ENCODE results near the gene HASPIN. TPM values are rescaled to one million over a fixed set of nuclear protein-coding genes. Genes with fewer than 3 reads are reported as not detected.

HASPIN gene
- total and polyA plus RNA-seq, 2 of the 8 experiments (the other 6 are each of a cell fraction or from before 2014, with no cell fraction given) = 7.8 to 29.5 TPM

DNA sequence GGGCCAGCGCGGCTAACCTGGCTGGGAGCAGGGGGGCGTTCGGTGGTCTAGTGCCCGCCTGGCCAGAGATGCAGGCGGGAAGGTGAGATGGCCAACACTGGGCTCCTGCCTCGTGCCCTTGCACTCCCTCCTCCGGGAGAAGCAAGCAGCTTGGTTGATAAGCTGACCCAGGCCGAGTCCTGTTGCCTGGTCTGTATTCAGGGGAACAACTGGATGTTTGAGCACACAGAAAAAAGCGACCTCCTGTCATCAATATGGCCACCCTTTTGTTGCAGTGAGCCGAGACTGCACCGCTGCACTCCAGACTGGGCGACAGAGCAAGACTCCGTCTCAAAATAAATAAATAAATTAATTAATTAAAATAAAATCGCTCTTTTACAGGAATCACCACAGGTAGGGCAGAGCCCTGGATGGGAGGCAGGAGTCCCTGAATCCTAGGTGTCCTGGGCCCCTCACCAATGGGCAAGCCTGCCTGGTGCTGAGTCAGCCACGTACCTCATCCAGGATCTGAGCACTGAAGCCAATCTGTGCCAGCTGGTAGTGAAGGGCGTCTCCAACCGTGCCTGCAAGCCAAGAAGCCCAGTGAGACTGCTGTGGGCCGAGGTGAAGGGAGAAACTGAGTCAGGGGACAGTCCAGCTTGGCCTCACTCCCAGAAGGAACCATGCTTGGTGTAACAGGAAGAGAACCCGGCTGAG is 31.8 kb downstream of the HASPIN start (continued):
- TF ChIP-seq RAD21 (IDR thresholded peaks at IDR 0.05 in 1 of 2, conservative IDR thresholded peaks at IDR 0.05 in 1 of 2; ENCODE audit: low read depth in 2 of 2, low read length in 2 of 2) (no peak), EGR1 (IDR thresholded peaks at IDR 0.05; ENCODE audit: borderline replicate concordance, low read depth, low read length) (no peak), CEBPB (IDR thresholded peaks at IDR 0.05; ENCODE audit: low read depth, low read length) (no peak)

Data from H1 (cell line).